Hepatocyte (in vitro differentiated cells): ENCODE data around the gene VPS11. TPM values are rescaled to one million over a fixed set of nuclear protein-coding genes. Genes with fewer than 3 reads are reported as not detected.

ENCODE experiments used
- DNase-seq: peaks from one replicate; pipeline ENCODE4 v3.0.0-alpha.2; 2016; ENCODE audit warnings: low spot score
- H2AFZ ChIP-seq: fragments of 200-600 bp; sonication (generic); 2 replicates; pipeline ENCODE4 v1.6.0; 2016; ENCODE audit warnings: antibody characterized with exemption, mild to moderate bottlenecking
- H3K27ac ChIP-seq: fragments of 200-600 bp; sonication (generic); 2 replicates; pipeline ENCODE4 v1.5.1; 2016; ENCODE audit warnings: mild to moderate bottlenecking
- H3K27me3 ChIP-seq: fragments of 200-600 bp; sonication (generic); 2 replicates; pipeline ENCODE4 v1.6.1; 2016
- H3K36me3 ChIP-seq: fragments of 200-600 bp; sonication (generic); replicated peaks from 2 replicates; pipeline ENCODE4 v1.5.1; 2016; ENCODE audit warnings: low read depth; ENCODE audit not compliant: insufficient read depth
- H3K4me1 ChIP-seq: fragments of 200-600 bp; sonication (generic); 2 replicates; pipeline ENCODE4 v1.5.1; 2016; ENCODE audit warnings: mild to moderate bottlenecking, moderate library complexity; ENCODE audit not compliant: insufficient read depth
- H3K4me2 ChIP-seq: fragments of 200-600 bp; sonication (generic); 2 replicates; pipeline ENCODE4 v1.6.0; 2016
- H3K4me3 ChIP-seq: fragments of 200-600 bp; sonication (generic); 2 replicates; pipeline ENCODE4 v1.5.1; 2016; ENCODE audit warnings: mild to moderate bottlenecking
- H3K79me2 ChIP-seq: fragments of 200-600 bp; sonication (generic); 2 replicates; pipeline ENCODE4 v1.6.0; 2017; ENCODE audit warnings: mild to moderate bottlenecking
- H3K9me2 ChIP-seq: fragments of 200-600 bp; sonication (generic); replicated peaks from 2 replicates; pipeline ENCODE4 v1.6.0; 2017; ENCODE audit warnings: mild to moderate bottlenecking; ENCODE audit not compliant: insufficient read depth
- H3K9me3 ChIP-seq: fragments of 200-600 bp; sonication (generic); 2 replicates; pipeline ENCODE4 v1.5.1; 2016; ENCODE audit warnings: low read depth, mild to moderate bottlenecking
- H4K20me1 ChIP-seq: fragments of 200-600 bp; sonication (generic); 2 replicates; pipeline ENCODE4 v1.6.0; 2016; ENCODE audit warnings: mild to moderate bottlenecking; ENCODE audit not compliant: insufficient read depth, poor library complexity, severe bottlenecking
- CTCF ChIP-seq: fragments of 200-600 bp; sonication (generic); IDR thresholded peaks from 2 replicates; pipeline ENCODE4 v1.5.1; 2016; ENCODE audit warnings: antibody characterized with exemption, mild to moderate bottlenecking; ENCODE audit not compliant: poor library complexity
- EZH2 ChIP-seq: fragments of 200-600 bp; sonication (generic); IDR thresholded peaks from 2 replicates; pipeline ENCODE4 v1.6.1; 2016; ENCODE audit warnings: antibody characterized with exemption, mild to moderate bottlenecking, borderline replicate concordance
- EZH2phosphoT487 ChIP-seq: fragments of 200-600 bp; sonication (generic); IDR thresholded peaks from one replicate; pipeline ENCODE4 v1.6.1; 2018; ENCODE audit warnings: antibody characterized with exemption, mild to moderate bottlenecking, low read depth, moderate library complexity; ENCODE audit not compliant: unreplicated experiment, severe bottlenecking
- WGBS: methylation state at CpG from one replicate; pipeline ENCODE4 v1.1.6; 2016; ENCODE audit warnings: low lambda C conversion rate; ENCODE audit errors: missing lambda C conversion rate; 5-methylcytosine and 5-hydroxymethylcytosine counted together
- polyA plus RNA-seq: library from polyadenylated mRNA; unstranded; fragments of >200 nt; fragmentation: Nextera tagmentation; extraction: Ambion mirVana; gene quantifications from 2 replicates; pipeline ENCODE4 v1.2.1, GENCODE V29; 2016
- total RNA-seq: library from RNA; depleted of rRNA; stranded (reverse); fragments of >200 nt; gene quantifications from 2 replicates; pipeline ENCODE4 v1.2.3, GENCODE V29; 2014

Gene VPS11
- 31.8 and 36.9 TPM in 2 replicates for total RNA-seq
- 26.5 and 31.8 TPM in 2 replicates for polyA plus RNA-seq

DNA sequence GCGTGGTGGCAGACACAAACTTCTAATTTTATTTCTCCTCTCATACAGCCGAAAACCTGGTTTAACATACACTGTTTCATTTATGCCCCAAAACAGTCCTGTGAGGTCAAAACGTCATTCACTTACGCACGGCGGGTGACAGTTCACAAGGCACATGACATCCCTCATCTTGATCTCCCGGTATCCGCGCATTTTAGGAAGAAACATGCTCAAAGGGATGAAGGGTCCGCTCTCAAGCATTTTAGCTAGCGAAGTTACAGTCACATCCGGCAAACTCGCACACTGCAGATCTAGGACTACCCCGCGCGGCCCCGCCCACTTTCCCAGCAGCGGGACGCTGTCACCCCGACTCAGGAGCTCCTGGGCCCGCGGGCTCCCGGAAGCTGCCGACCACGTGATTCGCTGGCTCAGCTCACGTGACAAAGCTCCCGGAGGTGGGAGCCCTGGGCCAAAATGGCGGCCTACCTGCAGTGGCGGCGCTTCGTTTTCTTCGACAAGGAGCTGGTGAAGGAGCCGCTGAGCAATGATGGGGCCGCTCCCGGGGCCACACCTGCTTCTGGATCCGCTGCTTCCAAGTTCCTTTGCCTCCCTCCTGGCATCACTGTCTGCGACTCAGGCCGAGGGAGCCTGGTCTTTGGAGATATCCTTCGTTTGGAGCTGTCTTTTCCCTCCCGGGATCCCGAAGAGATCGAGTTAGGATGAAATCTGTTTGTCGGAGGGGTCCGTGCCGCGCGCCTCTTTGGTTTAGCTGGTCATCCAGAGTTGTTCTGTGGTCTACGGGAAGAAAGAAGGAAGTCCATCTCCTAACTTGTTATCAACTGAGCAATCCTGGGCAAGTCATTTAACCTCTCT lies at the start of gene VPS11:
TSS of gene VPS11 (plus strand) at position 448 of the 852 bp plus-strand sequence. CDS start at position 454, 6 bp downstream.
- Histone ChIP-seq H3K36me3 (no peaks in the 10 kb centered on the region), H3K79me2 (peaks cover 41% of the 10 kb centered on the region)
- WGBS, result 1% methylated on average over 49 of the region's 49 CpGs

DNA sequence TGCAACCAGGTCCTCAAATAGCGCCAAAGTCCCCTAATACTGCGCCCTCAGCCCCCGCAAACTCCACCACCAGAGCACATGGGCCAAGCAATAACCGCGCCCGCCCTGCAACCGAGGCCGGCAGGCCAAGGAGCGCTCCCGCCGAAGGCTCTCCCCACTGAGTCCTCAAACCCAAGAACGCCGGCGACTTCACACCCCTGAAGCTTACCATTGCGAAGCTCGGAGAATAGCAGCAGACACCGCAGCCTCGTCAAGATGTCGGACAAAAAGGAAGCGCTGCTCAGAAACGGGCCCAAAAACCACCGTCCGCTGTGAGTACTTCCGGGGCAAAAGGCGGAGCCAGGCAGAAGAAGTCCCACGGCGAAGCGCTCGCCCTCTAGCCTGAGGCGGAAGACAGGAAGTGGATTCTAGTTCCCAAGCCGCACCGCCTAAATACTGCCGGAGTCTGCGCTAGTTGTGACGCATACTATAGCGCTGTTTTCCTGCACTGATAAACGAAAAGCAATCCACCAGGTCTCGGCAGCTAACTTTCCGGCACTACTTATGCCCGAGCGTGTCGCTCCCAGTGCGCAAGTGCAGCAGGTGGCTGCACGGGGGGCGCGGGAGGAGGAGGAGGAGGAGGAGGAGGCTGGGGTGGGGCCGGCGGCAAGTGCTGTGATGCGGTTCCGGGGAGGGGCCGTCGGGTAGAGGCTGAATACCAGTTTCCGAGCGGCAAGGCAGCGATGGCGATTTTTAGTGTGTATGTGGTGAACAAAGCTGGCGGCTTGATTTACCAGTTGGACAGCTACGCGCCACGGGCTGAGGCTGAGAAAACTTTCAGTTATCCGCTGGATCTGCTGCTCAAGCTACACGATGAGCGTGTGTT lies 49.3 kb upstream of the VPS11 start, which contains the start of the genes RPS25 and TRAPPC4:
TSS of gene RPS25 (minus strand) at position 270 of the 865 bp plus-strand sequence. CDS start at position 211, 59 bp downstream.
TSS of gene TRAPPC4 (plus strand) at position 693 of the 865 bp plus-strand sequence. CDS start at position 723, 30 bp downstream.
- Histone ChIP-seq H3K9me2 (no peaks in the 10 kb centered on the region), H2AFZ (peak within 1 kb of the TSS; percentile 58), H3K27me3 (no peaks in the 10 kb centered on the region), H4K20me1 (peaks cover 7% of the 10 kb centered on the region), H3K4me1 (peaks cover 35% of the 10 kb centered on the region), H3K4me2 (peak within 1 kb of the TSS; percentile 91), H3K9me3 (no peaks in the 10 kb centered on the region), H3K36me3 (no peaks in the 10 kb centered on the region), H3K27ac (peak within 1 kb of the TSS; percentile 86), H3K79me2 (peaks cover 64% of the 10 kb centered on the region), H3K4me3 (peak within 1 kb of the TSS; percentile 56)
- under 1% methylated on average over 58 of the region's 63 CpGs for whole genome bisulfite sequencing
- no peak for TF ChIP-seq CTCF
- TF ChIP-seq EZH2phosphoT487, result no peak
- peak; percentile 97 for DNase-seq

More for the DNA sequence above, at the start of gene VPS11:
- peak within 1 kb of the TSS; percentile 76 for H3K27ac ChIP-seq
- peak within 1 kb of the TSS; percentile 77 for H3K4me2 ChIP-seq
- peak within 1 kb of the TSS; percentile 50 for H3K4me3 ChIP-seq
- H3K27me3 ChIP-seq, result no peaks in the 10 kb centered on the region
- H3K4me1 ChIP-seq, result peaks cover 3% of the 10 kb centered on the region
- H3K9me2 ChIP-seq, result no peaks in the 10 kb centered on the region
- H4K20me1 ChIP-seq, result no peaks in the 10 kb centered on the region
- H2AFZ ChIP-seq, result peak within 1 kb of the TSS; percentile 79
- H3K9me3 ChIP-seq, result no peaks in the 10 kb centered on the region
- peak; percentile 99 for DNase-seq
- TF ChIP-seq EZH2phosphoT487, result no peak
- TF ChIP-seq EZH2, result no peak
- no peak for TF ChIP-seq CTCF

DNA sequence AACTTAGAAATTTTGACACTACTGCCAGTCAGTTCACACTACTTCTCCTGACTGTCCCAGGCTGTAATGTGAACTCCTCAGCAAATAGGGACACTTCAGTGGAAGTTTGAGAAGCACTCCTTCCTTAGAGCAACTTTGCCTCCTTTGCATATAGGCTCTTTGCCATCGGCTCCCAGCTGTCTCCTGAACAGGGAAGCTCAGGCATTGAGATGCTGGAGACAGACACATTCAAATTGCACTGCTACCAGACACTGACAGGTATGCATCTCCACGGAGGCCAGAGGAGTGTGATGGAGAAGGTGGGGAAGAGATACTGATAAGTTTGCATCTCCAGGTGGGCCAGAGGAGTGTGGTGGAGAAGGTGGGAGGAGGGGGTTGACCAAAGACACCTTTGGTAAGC lies 47.6 kb upstream of the VPS11 start:
- WGBS, result 58% methylated on average over 2 of the region's 2 CpGs
- no peak overlapping the region for H2AFZ ChIP-seq
- no peaks in the 10 kb centered on the region for H3K36me3 ChIP-seq
- peaks cover 7% of the 10 kb centered on the region for H4K20me1 ChIP-seq
- no peak for TF ChIP-seq EZH2
- no peak for TF ChIP-seq CTCF
- TF ChIP-seq EZH2phosphoT487, result no peak
- peaks cover 56% of the 10 kb centered on the region for H3K79me2 ChIP-seq
- no peak for DNase-seq
- H3K9me2 ChIP-seq, result no peaks in the 10 kb centered on the region
- peak overlapping the region; percentile 86 for H3K27ac ChIP-seq
- peak overlapping the region; percentile 91 for H3K4me2 ChIP-seq
- peaks cover 52% of the 10 kb centered on the region for H3K4me1 ChIP-seq
- H3K27me3 ChIP-seq, result no peaks in the 10 kb centered on the region
- H3K9me3 ChIP-seq, result no peaks in the 10 kb centered on the region
- peak overlapping the region; percentile 50 for H3K4me3 ChIP-seq
